SK-N-SH (cell line): ENCODE data around the gene DHRSX.

Experiments used
- CTCF ChIP-seq: fragments of 200-600 bp; sonication (generic); IDR thresholded peaks from 2 replicates; pipeline ENCODE4 v1.6.1; 2017; ENCODE audit warnings: antibody characterized with exemption, mild to moderate bottlenecking, moderate library complexity
- EZH2phosphoT487 ChIP-seq: fragments of 200-600 bp; sonication (generic); IDR thresholded peaks from 2 replicates; pipeline ENCODE4 v1.6.1; 2017; ENCODE audit warnings: low read depth, mixed run types, mild to moderate bottlenecking, antibody characterized with exemption, moderate library complexity, borderline replicate concordance
- GABPA ChIP-seq: IDR thresholded peaks from 2 replicates; pipeline ENCODE4 v1.4.0; 2012; ENCODE audit warnings: low read depth, mild to moderate bottlenecking
- MAX ChIP-seq: IDR thresholded peaks from 2 replicates; pipeline ENCODE4 v1.4.0; 2012; ENCODE audit warnings: low read depth
- POLR2AphosphoS5 ChIP-seq: IDR thresholded peaks from 2 replicates; pipeline ENCODE4 v1.6.1; 2012; ENCODE audit warnings: low read depth, low read length
- RXRA ChIP-seq: IDR thresholded peaks from 2 replicates; pipeline ENCODE4 v1.4.0; 2012; ENCODE audit warnings: low read depth, mild to moderate bottlenecking, borderline replicate concordance

DNA sequence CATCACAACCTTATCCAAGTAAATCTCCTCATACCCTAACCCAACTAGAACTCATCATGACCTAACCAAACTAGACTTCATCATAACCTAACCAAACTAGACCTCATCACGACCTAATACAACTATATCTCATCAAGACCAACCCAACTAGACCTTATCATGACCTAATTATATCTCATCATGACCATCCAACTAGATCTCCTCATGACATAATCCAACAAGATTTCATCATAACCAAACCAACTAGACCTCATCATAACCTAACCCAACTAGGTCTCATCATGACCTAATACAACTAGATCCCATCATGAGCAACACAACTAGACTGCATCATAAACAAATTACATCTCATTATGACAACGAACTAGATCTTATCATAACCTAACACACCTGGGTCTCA, 86.4 kb downstream of the DHRSX start:
- TF ChIP-seq CTCF = no peak
- TF ChIP-seq RXRA = no peak
- no peak for TF ChIP-seq MAX
- no peak for TF ChIP-seq EZH2phosphoT487
- TF ChIP-seq POLR2AphosphoS5 = no peak
- no peak for TF ChIP-seq GABPA
